Kidney capillary endothelial cell (primary cell): ENCODE data around the gene ZFAND4.
"Not testable (repeated sequence)": the region's sequence is repeated elsewhere in the genome, so short reads cannot be mapped to it uniquely, and the experiment has no call there.

Experiments
- DNase-seq: peaks from one replicate; pipeline ENCODE4 v3.0.0-alpha.2; 2018; ENCODE audit warnings: low spot score

The ZFAND4 gene

GRCh38 chr10:45589868-45590267 is 82.7 kb downstream of the ZFAND4 start:
- no peak for DNase-seq

GRCh38 chr10:45589009-45589408 is 83.6 kb downstream of the ZFAND4 start:
- DNase-seq, result no peak

- DNase-seq, result no peak
Observed at GRCh38 chr10:45586028-45586824, 86.3 kb downstream of the ZFAND4 start.

GRCh38 chr10:45585131-45585530 is 87.4 kb downstream of the ZFAND4 start:
- no peak for DNase-seq

GRCh38 chr10:45582386-45582781 is 90.2 kb downstream of the ZFAND4 start:
- DNase-seq, result no peak

- no peak for DNase-seq
Observed at GRCh38 chr10:45581582-45582385, 90.8 kb downstream of the ZFAND4 start.

GRCh38 chr10:45581216-45581549 is 91.4 kb downstream of the ZFAND4 start:
- no peak for DNase-seq

GRCh38 chr10:45580371-45581215 is 92.0 kb downstream of the ZFAND4 start:
- DNase-seq, result no peak

GRCh38 chr10:45578384-45578971 is 94.1 kb downstream of the ZFAND4 start:
- DNase-seq, result no peak

- DNase-seq, result no peak
Observed at GRCh38 chr10:45575966-45576597, 96.5 kb downstream of the ZFAND4 start.

GRCh38 chr10:45575032-45575761 is 97.4 kb downstream of the ZFAND4 start:
- DNase-seq, result not testable (repeated sequence)

- no peak for DNase-seq
Observed at GRCh38 chr10:45569471-45569870, 103.1 kb downstream of the ZFAND4 start.

- DNase-seq, result no peak
Observed at GRCh38 chr10:45566415-45566814, 106.2 kb downstream of the ZFAND4 start.
